Activated CD4-positive, alpha-beta T cell treated with anti-CD3 and anti-CD28 coated beads for 36 hours (primary cell): ENCODE data around the gene LZTR1. TPM values are rescaled to one million over a fixed set of nuclear protein-coding genes. Genes with fewer than 3 reads are reported as not detected.

Source experiments
- ATAC-seq: fragments of 200-7000 bp; cut with Tn5 transposase; one replicate; pipeline ENCODE4 v1.10.0; 2021; ENCODE audit warnings: mild to moderate bottlenecking, moderate library complexity
- CTCF ChIA-PET: fragments of 350-600 bp; sonication (Branson Sonifier 250); formaldehyde crosslinking; loops from one replicate; lab custom pipeline; 2021; ENCODE audit warnings: antibody characterized with exemption; lab: Charles Lee
- POLR2A ChIA-PET: fragments of 350-600 bp; sonication (Branson Sonifier 250); formaldehyde crosslinking; loops from one replicate; lab custom pipeline; 2021; ENCODE audit warnings: antibody characterized with exemption, inconsistent platforms; lab: Charles Lee
- DNase-seq: peaks from one replicate; pipeline ENCODE4 v3.0.0-alpha.2; 2020
- H3K27ac Mint-ChIP-seq: one replicate; pipeline ENCODE4 v1.8.0; 2021; ENCODE audit warnings: mixed read lengths
- H3K27me3 Mint-ChIP-seq: one replicate; pipeline ENCODE4 v1.8.0; 2021; ENCODE audit warnings: mixed read lengths
- H3K36me3 Mint-ChIP-seq: one replicate; pipeline ENCODE4 v1.8.0; 2021; ENCODE audit warnings: low read depth, mixed read lengths
- H3K4me1 Mint-ChIP-seq: one replicate; pipeline ENCODE4 v1.8.0; 2021; ENCODE audit warnings: mixed read lengths
- H3K4me3 Mint-ChIP-seq: one replicate; pipeline ENCODE4 v1.8.0; 2021; ENCODE audit warnings: mild to moderate bottlenecking, moderate library complexity, mixed read lengths
- H3K9me3 Mint-ChIP-seq: one replicate; pipeline ENCODE4 v1.8.0; 2021; ENCODE audit warnings: low read depth, mixed read lengths
- intact Hi-C, 2 experiments: fragments of 100-400 bp; cut with DNase I in 1 of 2; cut with micrococcal nuclease in 1 of 2; formaldehyde crosslinking; loops; one replicate each; pipeline versions ENCODE4 v1.14.2 to v1.15.1; 2022 to 2024; cut with DNase I, micrococcal nuclease
- total RNA-seq, 2 experiments: library from RNA; stranded (reverse); gene quantifications; one replicate each; pipeline ENCODE4 v1.2.3, GENCODE V29; 2021

Gene LZTR1
- total RNA-seq, 2 experiments from 2014 or later = 31.9 to 40.5 TPM

DNA sequence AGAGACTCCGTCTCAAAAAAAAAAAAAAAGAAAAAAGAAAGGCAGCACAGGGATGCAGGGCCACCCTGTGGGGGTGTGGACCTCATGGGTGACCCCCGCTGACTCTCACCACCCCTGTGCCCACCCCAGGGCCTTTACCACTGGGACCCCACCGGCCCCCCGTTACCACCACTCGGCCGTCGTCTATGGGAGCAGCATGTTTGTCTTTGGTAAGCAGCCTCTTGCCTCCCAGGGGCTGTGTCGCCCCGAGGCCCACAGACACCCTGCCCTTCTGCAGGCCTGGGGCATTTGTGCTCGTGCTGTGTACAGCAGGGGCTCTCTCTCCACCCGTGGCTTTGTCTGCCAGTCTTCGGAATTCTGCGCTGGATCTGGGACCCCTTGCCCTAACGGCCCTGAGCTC is 5.3 kb downstream of the LZTR1 start:
- H3K9me3 Mint-ChIP-seq = no peaks in the 10 kb centered on the region
- POLR2A ChIA-PET = no interaction called here
- ATAC-seq = no peak
- H3K36me3 Mint-ChIP-seq = peaks cover 17% of the 10 kb centered on the region
- no peak overlapping the region for H3K27ac Mint-ChIP-seq
- no peak overlapping the region for H3K4me3 Mint-ChIP-seq
- H3K4me1 Mint-ChIP-seq = peaks cover 14% of the 10 kb centered on the region
- no peaks in the 10 kb centered on the region for H3K27me3 Mint-ChIP-seq
- intact Hi-C loops = no loop called here
- no peak for DNase-seq
- CTCF ChIA-PET = no interaction called here

GRCh38 chr22:20988573-20989322 is 6.7 kb downstream of the LZTR1 start:
- Mint-ChIP-seq H3K27ac (no peak overlapping the region), H3K36me3 (peaks cover 15% of the 10 kb centered on the region), H3K9me3 (no peaks in the 10 kb centered on the region), H3K4me3 (no peak overlapping the region), H3K27me3 (no peaks in the 10 kb centered on the region), H3K4me1 (peaks cover 5% of the 10 kb centered on the region)
- no peak for ATAC-seq
- DNase-seq = no peak
- intact Hi-C loops = no loop called here
- ChIA-PET CTCF (no interaction called here), POLR2A (no interaction called here)

- ChIA-PET POLR2A (no interaction called here), CTCF (interaction anchor here (1.0 kb wide), 1 partner anchor 8 kb away, joined by 4 read pairs; the partner anchor contains the start of gene LZTR1)
- DNase-seq = no peak
- H3K4me3 Mint-ChIP-seq = no peak overlapping the region
- H3K4me1 Mint-ChIP-seq = no peaks in the 10 kb centered on the region
- intact Hi-C loops = no loop called here
- no peaks in the 10 kb centered on the region for H3K9me3 Mint-ChIP-seq
- H3K36me3 Mint-ChIP-seq = peaks cover 9% of the 10 kb centered on the region
- ATAC-seq = no peak
- H3K27ac Mint-ChIP-seq = no peak overlapping the region
- no peaks in the 10 kb centered on the region for H3K27me3 Mint-ChIP-seq
These were observed 7.4 kb downstream of the LZTR1 start for GRCh38 chr22:20989323-20990138.

GRCh38 chr22:20990184-20991180 is 8.4 kb downstream of the LZTR1 start:
- Mint-ChIP-seq H3K9me3 (no peaks in the 10 kb centered on the region), H3K27me3 (no peaks in the 10 kb centered on the region), H3K36me3 (peaks cover 11% of the 10 kb centered on the region), H3K4me3 (no peak overlapping the region), H3K27ac (no peak overlapping the region), H3K4me1 (no peaks in the 10 kb centered on the region)
- intact Hi-C loops = no loop called here
- ATAC-seq (no peak), DNase-seq (no peak)
- POLR2A ChIA-PET = interaction anchor here (1.1 kb wide), 1 partner anchor 11 kb away, joined by 3 read pairs; no protein-coding TSS in a partner anchor
- CTCF ChIA-PET = interaction anchor here (0.6 to 1.0 kb wide), 2 partner anchors 9 to 10 kb away, joined by 3 to 4 read pairs; partner anchors contain the start of gene LZTR1

GRCh38 chr22:20991252-20992055 is 9.4 kb downstream of the LZTR1 start:
- no peak overlapping the region for H3K4me3 Mint-ChIP-seq
- intact Hi-C loops = no loop called here
- ATAC-seq (no peak), DNase-seq (no peak)
- no peak overlapping the region for H3K27ac Mint-ChIP-seq
- no peaks in the 10 kb centered on the region for H3K4me1 Mint-ChIP-seq
- H3K9me3 Mint-ChIP-seq = no peaks in the 10 kb centered on the region
- no peaks in the 10 kb centered on the region for H3K27me3 Mint-ChIP-seq
- peaks cover 9% of the 10 kb centered on the region for H3K36me3 Mint-ChIP-seq
- CTCF ChIA-PET = no interaction called here
- POLR2A ChIA-PET = interaction anchor here (1.1 kb wide), 1 partner anchor 12 kb away, joined by 3 read pairs; no protein-coding TSS in a partner anchor

- Mint-ChIP-seq H3K4me3 (no peak overlapping the region), H3K9me3 (no peaks in the 10 kb centered on the region), H3K27ac (no peak overlapping the region), H3K36me3 (peaks cover 6% of the 10 kb centered on the region), H3K4me1 (no peaks in the 10 kb centered on the region), H3K27me3 (no peaks in the 10 kb centered on the region)
- ATAC-seq (no peak), DNase-seq (no peak)
- POLR2A ChIA-PET = no interaction called here
- CTCF ChIA-PET = interaction anchor here (0.6 kb wide), 1 partner anchor 70 kb away, joined by 3 read pairs; no protein-coding TSS in a partner anchor
- intact Hi-C loops = no loop called here
These were observed 10.0 kb downstream of the LZTR1 start for GRCh38 chr22:20992056-20992442.

GRCh38 chr22:20992456-20993303 is 10.6 kb downstream of the LZTR1 start:
- POLR2A ChIA-PET = interaction anchor here (2.0 kb wide), 1 partner anchor 11 kb away, joined by 4 read pairs; the partner anchor contains the start of gene LZTR1
- DNase-seq = no peak
- H3K27me3 Mint-ChIP-seq = no peaks in the 10 kb centered on the region

GRCh38 chr22:20993304-20994127 is 11.4 kb downstream of the LZTR1 start:
- no peak for ATAC-seq
- intact Hi-C loops = no loop called here
- CTCF ChIA-PET = no interaction called here
- Mint-ChIP-seq H3K4me1 (peaks cover 3% of the 10 kb centered on the region), H3K27ac (no peak overlapping the region), H3K27me3 (no peaks in the 10 kb centered on the region), H3K36me3 (peaks cover 6% of the 10 kb centered on the region), H3K9me3 (no peaks in the 10 kb centered on the region), H3K4me3 (no peak overlapping the region)
- POLR2A ChIA-PET = interaction anchor here (2.0 kb wide), 1 partner anchor 11 kb away, joined by 4 read pairs; the partner anchor contains the start of gene LZTR1
- no peak for DNase-seq

More at GRCh38 chr22:20992456-20993303, 10.6 kb downstream of the LZTR1 start:
- intact Hi-C loops = no loop called here
- no peak for ATAC-seq
- CTCF ChIA-PET = interaction anchor here (0.6 kb wide), 1 partner anchor 71 kb away, joined by 3 read pairs; no protein-coding TSS in a partner anchor
- H3K4me3 Mint-ChIP-seq = no peak overlapping the region
- no peaks in the 10 kb centered on the region for H3K4me1 Mint-ChIP-seq
- H3K9me3 Mint-ChIP-seq = no peaks in the 10 kb centered on the region
- peaks cover 6% of the 10 kb centered on the region for H3K36me3 Mint-ChIP-seq
- no peak overlapping the region for H3K27ac Mint-ChIP-seq
